H9 (cell line): ENCODE data around the gene MTHFD2. TPM values are rescaled to one million over a fixed set of nuclear protein-coding genes. Genes with fewer than 3 reads are reported as not detected.
A peak's percentile ranks its signal among the peaks of the same experiment; 100 is the strongest.

ENCODE experiments used
- DNase-seq: peaks from one replicate; pipeline ENCODE4 v3.0.0-alpha.2; 2017
- H2AFZ ChIP-seq: one replicate; pipeline ENCODE4 v1.6.1; 2013; ENCODE audit warnings: mild to moderate bottlenecking, low read length, control low read depth, moderate library complexity
- H2AK5ac ChIP-seq: 2 replicates; pipeline ENCODE4 v1.6.1; 2013; ENCODE audit warnings: low read length, control low read depth, mixed read lengths; ENCODE audit not compliant: insufficient read length
- H2BK120ac ChIP-seq: one replicate; pipeline ENCODE4 v1.6.1; 2013; ENCODE audit warnings: low read depth, mild to moderate bottlenecking, low read length, control low read depth, inconsistent platforms; ENCODE audit not compliant: poor library complexity, severe bottlenecking
- H2BK12ac ChIP-seq: 2 replicates; pipeline ENCODE4 v1.6.1; 2013; ENCODE audit warnings: low read length, control low read depth, mixed read lengths, low read depth; ENCODE audit not compliant: insufficient read length
- H2BK15ac ChIP-seq: 2 replicates; pipeline ENCODE4 v1.6.1; 2013; ENCODE audit warnings: low read depth, low read length, control low read depth
- H2BK20ac ChIP-seq: one replicate; pipeline ENCODE4 v1.6.1; 2013; ENCODE audit warnings: low read depth, mild to moderate bottlenecking, low read length, control low read depth, inconsistent platforms; ENCODE audit not compliant: poor library complexity, severe bottlenecking
- H2BK5ac ChIP-seq: 2 replicates; pipeline ENCODE4 v1.6.1; 2013; ENCODE audit warnings: low read length, control low read depth, mixed read lengths; ENCODE audit not compliant: insufficient read length
- H3K14ac ChIP-seq: 2 replicates; pipeline ENCODE4 v1.6.1; 2013; ENCODE audit warnings: low read length, control low read depth; ENCODE audit not compliant: insufficient read depth
- H3K18ac ChIP-seq: 2 replicates; pipeline ENCODE4 v1.6.1; 2013; ENCODE audit warnings: low read depth, mild to moderate bottlenecking, mixed read lengths, low read length, control low read depth; ENCODE audit not compliant: insufficient read length
- H3K23ac ChIP-seq: 2 replicates; pipeline ENCODE4 v1.6.1; 2013; ENCODE audit warnings: low read length, control low read depth, mixed read lengths, low read depth; ENCODE audit not compliant: insufficient read length
- H3K23me2 ChIP-seq: 2 replicates; pipeline ENCODE4 v1.6.1; 2013; ENCODE audit warnings: low read depth, mild to moderate bottlenecking, mixed read lengths, low read length, control low read depth; ENCODE audit not compliant: insufficient read length, poor library complexity, severe bottlenecking
- H3K27ac ChIP-seq: 2 replicates; pipeline ENCODE4 v1.5.1; 2013; ENCODE audit warnings: low read length, control low read depth, mixed read lengths, low read depth; ENCODE audit not compliant: insufficient read length
- H3K27me3 ChIP-seq: 2 replicates; pipeline ENCODE4 v1.6.1; 2013; ENCODE audit warnings: low read length, control low read depth, inconsistent platforms; ENCODE audit not compliant: insufficient read depth
- H3K4ac ChIP-seq: 2 replicates; pipeline ENCODE4 v1.6.1; 2013; ENCODE audit warnings: low read depth, mild to moderate bottlenecking, control low read depth, inconsistent platforms, low read length, moderate library complexity
- H3K4me1 ChIP-seq: 2 replicates; pipeline ENCODE4 v1.6.1; 2013; ENCODE audit warnings: low read length, control low read depth, inconsistent platforms; ENCODE audit not compliant: insufficient read depth
- H3K4me2 ChIP-seq: 2 replicates; pipeline ENCODE4 v1.6.1; 2013; ENCODE audit warnings: low read length, control low read depth, mixed read lengths; ENCODE audit not compliant: insufficient read length, insufficient read depth
- H3K56ac ChIP-seq: 2 replicates; pipeline ENCODE4 v1.6.1; 2013; ENCODE audit warnings: low read depth, mild to moderate bottlenecking, mixed read lengths, low read length, control low read depth; ENCODE audit not compliant: insufficient read length
- H3K79me1 ChIP-seq: 2 replicates; pipeline ENCODE4 v1.6.1; 2013; ENCODE audit warnings: low read depth, mild to moderate bottlenecking, moderate library complexity, low read length, control low read depth, inconsistent platforms; ENCODE audit not compliant: insufficient read depth, poor library complexity, severe bottlenecking
- H3K79me2 ChIP-seq: 2 replicates; pipeline ENCODE4 v1.6.1; 2013; ENCODE audit warnings: low read length, control low read depth, inconsistent platforms; ENCODE audit not compliant: insufficient read depth
- H3K9ac ChIP-seq: 2 replicates; pipeline ENCODE4 v1.6.1; 2013; ENCODE audit warnings: low read length, control low read depth, mixed read lengths; ENCODE audit not compliant: insufficient read length; ENCODE audit errors: extremely low read depth
- H3K9me3 ChIP-seq: one replicate; pipeline ENCODE4 v1.6.1; 2013; ENCODE audit warnings: low read depth, low read length, inconsistent platforms; ENCODE audit not compliant: control insufficient read depth
- H3T11ph ChIP-seq: one replicate; pipeline ENCODE4 v1.6.1; 2013; ENCODE audit warnings: mild to moderate bottlenecking, low read length, control low read depth, inconsistent platforms
- H4K20me1 ChIP-seq: one replicate; pipeline ENCODE4 v1.6.1; 2013; ENCODE audit not compliant: control insufficient read depth, insufficient read length, insufficient read depth
- H4K5ac ChIP-seq: 2 replicates; pipeline ENCODE4 v1.6.1; 2013; ENCODE audit warnings: low read depth, mild to moderate bottlenecking, mixed read lengths, low read length, control low read depth; ENCODE audit not compliant: insufficient read length
- H4K8ac ChIP-seq: replicated peaks from 2 replicates; pipeline ENCODE4 v1.6.1; 2013; ENCODE audit warnings: low read length, control low read depth, mixed read lengths, low read depth; ENCODE audit not compliant: insufficient read length
- H4K91ac ChIP-seq: 2 replicates; pipeline ENCODE4 v1.6.1; 2013; ENCODE audit warnings: low read depth, mild to moderate bottlenecking, moderate library complexity, mixed read lengths, low read length, control low read depth; ENCODE audit not compliant: insufficient read length
- H3K27ac Mint-ChIP-seq, 3 experiments: 2 replicates in 2 of 3; 3 replicates in 1 of 3; pipeline ENCODE4 v1.8.0; 2020 to 2021; ENCODE audit warnings: mixed read lengths in 3 of 3, mild to moderate bottlenecking in 1 of 3, moderate library complexity in 1 of 3
- H3K27me3 Mint-ChIP-seq: 2 replicates; pipeline ENCODE4 v1.8.0; 2021; ENCODE audit warnings: low read depth, mild to moderate bottlenecking, moderate library complexity, mixed read lengths
- H3K36me3 Mint-ChIP-seq, 3 experiments: 2 replicates in 2 of 3; 3 replicates in 1 of 3; pipeline ENCODE4 v1.8.0; 2020 to 2021; ENCODE audit warnings: low read depth in 3 of 3, mixed read lengths in 3 of 3; ENCODE audit not compliant: insufficient read depth in 1 of 3
- H3K4me1 Mint-ChIP-seq, 2 experiments: 2 replicates each; pipeline ENCODE4 v1.8.0; 2020; ENCODE audit warnings: mixed read lengths in 2 of 2
- H3K4me3 Mint-ChIP-seq, 2 experiments: 2 replicates in 1 of 2; 3 replicates in 1 of 2; pipeline ENCODE4 v1.8.0; 2020 to 2021; ENCODE audit warnings: mild to moderate bottlenecking in 2 of 2, mixed read lengths in 2 of 2, moderate library complexity in 1 of 2
- H3K9me3 Mint-ChIP-seq, 2 experiments: 2 replicates in 1 of 2; 3 replicates in 1 of 2; pipeline ENCODE4 v1.8.0; 2020; ENCODE audit warnings: mild to moderate bottlenecking in 2 of 2, mixed read lengths in 2 of 2, moderate library complexity in 1 of 2
- CTCF ChIP-seq: fragments of 200-600 bp; sonication (generic); conservative IDR thresholded peaks from 3 replicates; pipeline ENCODE4 v1.8.0; 2021; ENCODE audit warnings: antibody characterized with exemption, mild to moderate bottlenecking
- whole genome bisulfite sequencing: extraction: QIAGEN DNeasy Blood & Tissue Kit; methylation state at CpG from one replicate; pipeline ENCODE4 v1.1.7; 2013; ENCODE audit warnings: missing lambda C conversion rate, low lambda C conversion rate, mixed read lengths; ENCODE audit not compliant: insufficient read length; ENCODE audit errors: extremely low coverage; 5-methylcytosine and 5-hydroxymethylcytosine counted together
- total RNA-seq: library from RNA; stranded (reverse); gene quantifications from 2 replicates; pipeline ENCODE4 v1.2.1, GENCODE V29; 2021

Gene MTHFD2
- total RNA-seq, 1 experiment from 2014 or later, result 201 TPM

- Histone ChIP-seq H3K4me1 (no peaks in the 10 kb centered on the region), H3K79me2 (no peaks in the 10 kb centered on the region), H2AFZ (no peak overlapping the region), H4K8ac (no peak overlapping the region), H2BK20ac (no peak overlapping the region), H3K56ac (no peak overlapping the region), H4K20me1 (no peaks in the 10 kb centered on the region), H4K5ac (no peak overlapping the region), H3K23me2 (no peaks in the 10 kb centered on the region), H3K4ac (no peak overlapping the region), H2BK5ac (no peak overlapping the region), H3K23ac (no peak overlapping the region), H3K14ac (no peak overlapping the region), H3K9ac (no peak overlapping the region), H3K79me1 (no peaks in the 10 kb centered on the region), H2BK15ac (no peak overlapping the region), H4K91ac (no peak overlapping the region), H3T11ph (no peak overlapping the region), H2BK120ac (no peak overlapping the region), H2BK12ac (no peak overlapping the region), H3K27me3 (no peaks in the 10 kb centered on the region), H3K18ac (no peak overlapping the region), H3K27ac (no peak overlapping the region), H3K9me3 (no peaks in the 10 kb centered on the region), H2AK5ac (no peak overlapping the region), H3K4me2 (no peak overlapping the region)
- peak; percentile 75 for TF ChIP-seq CTCF
- Mint-ChIP-seq H3K36me3 (no peaks in the 10 kb centered on the region), H3K27me3 (peaks cover 2% of the 10 kb centered on the region), H3K9me3 (no peaks in the 10 kb centered on the region), H3K4me3 (0 out of 5 replicates have a peak overlapping the region, but pooled peaks of 1 of the 2 experiments have one; percentile 0), H3K4me1 (peaks cover 21 to 22% of the 10 kb centered on the region in 2 experiments), H3K27ac (peak overlapping the region in 2 of 3 experiments; percentile 54 to 61; a peak in 4 of 7 replicates)
- peak; percentile 86 for DNase-seq
- no CpG with 5 or more reads among the region's 6 CpGs for WGBS
Measured at GRCh38 chr2:74261204-74261864, 62.9 kb downstream of the MTHFD2 start.
